ENCODE data around the gene GPR176. TPM values are rescaled to one million over a fixed set of nuclear protein-coding genes. Genes with fewer than 3 reads are reported as not detected.

GPR176 gene, protein sequence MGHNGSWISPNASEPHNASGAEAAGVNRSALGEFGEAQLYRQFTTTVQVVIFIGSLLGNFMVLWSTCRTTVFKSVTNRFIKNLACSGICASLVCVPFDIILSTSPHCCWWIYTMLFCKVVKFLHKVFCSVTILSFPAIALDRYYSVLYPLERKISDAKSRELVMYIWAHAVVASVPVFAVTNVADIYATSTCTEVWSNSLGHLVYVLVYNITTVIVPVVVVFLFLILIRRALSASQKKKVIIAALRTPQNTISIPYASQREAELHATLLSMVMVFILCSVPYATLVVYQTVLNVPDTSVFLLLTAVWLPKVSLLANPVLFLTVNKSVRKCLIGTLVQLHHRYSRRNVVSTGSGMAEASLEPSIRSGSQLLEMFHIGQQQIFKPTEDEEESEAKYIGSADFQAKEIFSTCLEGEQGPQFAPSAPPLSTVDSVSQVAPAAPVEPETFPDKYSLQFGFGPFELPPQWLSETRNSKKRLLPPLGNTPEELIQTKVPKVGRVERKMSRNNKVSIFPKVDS
- total RNA-seq (1 to 10 TPM in 2 of 6 donors, under 1 TPM in 4; 0.16 to 6.8 (median 0.60) TPM), polyA plus RNA-seq (1 to 10 TPM; 1.0 to 1.1 TPM)

DNA sequence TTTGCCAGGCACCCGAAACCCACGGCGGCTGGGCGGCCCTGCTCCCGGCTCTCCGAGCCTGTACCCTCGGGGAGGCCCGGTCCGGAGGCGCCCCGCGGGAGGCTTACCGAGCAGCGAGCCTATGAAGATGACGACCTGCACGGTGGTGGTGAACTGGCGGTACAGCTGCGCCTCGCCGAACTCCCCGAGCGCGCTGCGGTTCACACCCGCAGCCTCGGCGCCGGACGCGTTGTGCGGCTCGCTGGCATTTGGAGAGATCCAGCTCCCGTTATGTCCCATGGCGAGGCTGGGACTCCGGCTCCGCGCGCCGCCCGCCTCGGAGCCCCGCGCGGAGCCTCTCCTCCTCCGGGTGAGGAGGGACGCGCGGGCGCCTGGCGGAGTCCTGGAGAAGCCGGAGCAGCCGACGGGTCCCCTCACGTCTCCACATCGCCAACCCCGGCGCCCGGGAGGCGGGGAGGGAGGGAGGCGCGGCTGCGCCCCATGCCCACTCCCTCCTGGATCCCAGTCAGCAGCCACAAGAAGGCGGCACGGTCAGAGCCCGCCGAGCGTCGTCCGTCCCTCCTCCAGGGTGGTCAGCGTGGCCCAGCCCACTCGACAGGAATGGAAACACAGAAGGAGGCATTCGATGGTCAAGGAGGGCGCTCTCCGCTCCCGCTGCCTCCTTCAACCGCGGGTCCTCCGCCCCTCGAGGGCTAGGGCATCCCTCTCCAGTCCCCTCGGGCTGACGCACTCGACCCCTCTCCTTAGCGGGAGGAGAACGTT, at the start of gene GPR176:
TSS of gene GPR176 (minus strand) at position 519 of the 762 bp plus-strand sequence. CDS start at position 279, 240 bp downstream.
- peaks cover 6 to 9% (median 8%) of the 10 kb centered on the region in 3 donors for H3K4me1 ChIP-seq
- H3K9me3 ChIP-seq = no peaks in the 10 kb centered on the region
- FAIRE-seq (no peak), ATAC-seq (peak; percentile 33 to 62 (median 50)), DNase-seq (peak in 5 of 6 donors; percentile 15 to 81 (median 39))
- intact Hi-C loops (cut with DNase I) = no loop called here
- peak within 1 kb of the TSS; percentile 32 to 65 (median 59) for H3K4me3 ChIP-seq
- TF ChIP-seq, protein P1, sequence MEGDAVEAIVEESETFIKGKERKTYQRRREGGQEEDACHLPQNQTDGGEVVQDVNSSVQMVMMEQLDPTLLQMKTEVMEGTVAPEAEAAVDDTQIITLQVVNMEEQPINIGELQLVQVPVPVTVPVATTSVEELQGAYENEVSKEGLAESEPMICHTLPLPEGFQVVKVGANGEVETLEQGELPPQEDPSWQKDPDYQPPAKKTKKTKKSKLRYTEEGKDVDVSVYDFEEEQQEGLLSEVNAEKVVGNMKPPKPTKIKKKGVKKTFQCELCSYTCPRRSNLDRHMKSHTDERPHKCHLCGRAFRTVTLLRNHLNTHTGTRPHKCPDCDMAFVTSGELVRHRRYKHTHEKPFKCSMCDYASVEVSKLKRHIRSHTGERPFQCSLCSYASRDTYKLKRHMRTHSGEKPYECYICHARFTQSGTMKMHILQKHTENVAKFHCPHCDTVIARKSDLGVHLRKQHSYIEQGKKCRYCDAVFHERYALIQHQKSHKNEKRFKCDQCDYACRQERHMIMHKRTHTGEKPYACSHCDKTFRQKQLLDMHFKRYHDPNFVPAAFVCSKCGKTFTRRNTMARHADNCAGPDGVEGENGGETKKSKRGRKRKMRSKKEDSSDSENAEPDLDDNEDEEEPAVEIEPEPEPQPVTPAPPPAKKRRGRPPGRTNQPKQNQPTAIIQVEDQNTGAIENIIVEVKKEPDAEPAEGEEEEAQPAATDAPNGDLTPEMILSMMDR (IDR thresholded peaks at IDR 0.05) = no peak
- 2 to 3% methylated on average over 61 to 84 of the region's 84 CpGs for WGBS, 2 donors
- H3K27me3 ChIP-seq = peaks cover 0 to 6% (median 0%) of the 10 kb centered on the region in 4 donors
- H3K36me3 ChIP-seq = no peaks in the 10 kb centered on the region
- peak within 1 kb of the TSS in 3 of 4 donors; percentile 11 to 59 (median 38) for H3K27ac ChIP-seq

DNA sequence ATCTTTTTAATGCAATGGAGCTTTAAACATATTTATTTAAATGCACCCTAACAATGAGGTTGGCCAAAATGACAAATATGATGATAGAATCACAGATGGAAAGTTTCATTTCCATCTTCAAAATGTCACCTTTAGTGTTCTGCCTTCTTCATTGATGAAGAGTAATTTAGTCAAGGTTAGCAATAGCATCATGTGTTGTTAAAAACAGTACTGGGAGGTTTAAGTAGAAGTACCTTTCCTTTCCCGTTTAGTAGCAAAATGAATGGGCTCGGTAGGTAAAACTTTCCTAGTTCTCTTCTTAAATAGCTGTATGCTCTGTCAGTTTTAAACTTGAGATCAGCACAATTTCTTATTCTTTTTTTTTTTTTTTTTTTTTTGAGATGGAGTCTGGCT, 48.9 kb upstream of the GPR176 start:
- H3K27ac ChIP-seq = no peak overlapping the region
- H3K4me3 ChIP-seq = no peak overlapping the region
- H3K9me3 ChIP-seq = no peaks in the 10 kb centered on the region
- TF ChIP-seq, protein P1 (IDR thresholded peaks at IDR 0.05) = no peak
- intact Hi-C loops (cut with DNase I) = no loop called here
- no peak for FAIRE-seq
- no peak for ATAC-seq
- no peaks in the 10 kb centered on the region for H3K4me1 ChIP-seq
- WGBS, 2 donors = 96 to 97% methylated on average over 2 of the region's 2 CpGs
- peaks cover 0 to 18% (median 0%) of the 10 kb centered on the region in 3 donors for H3K36me3 ChIP-seq
- no peaks in the 10 kb centered on the region for H3K27me3 ChIP-seq
- no peak for DNase-seq

DNA sequence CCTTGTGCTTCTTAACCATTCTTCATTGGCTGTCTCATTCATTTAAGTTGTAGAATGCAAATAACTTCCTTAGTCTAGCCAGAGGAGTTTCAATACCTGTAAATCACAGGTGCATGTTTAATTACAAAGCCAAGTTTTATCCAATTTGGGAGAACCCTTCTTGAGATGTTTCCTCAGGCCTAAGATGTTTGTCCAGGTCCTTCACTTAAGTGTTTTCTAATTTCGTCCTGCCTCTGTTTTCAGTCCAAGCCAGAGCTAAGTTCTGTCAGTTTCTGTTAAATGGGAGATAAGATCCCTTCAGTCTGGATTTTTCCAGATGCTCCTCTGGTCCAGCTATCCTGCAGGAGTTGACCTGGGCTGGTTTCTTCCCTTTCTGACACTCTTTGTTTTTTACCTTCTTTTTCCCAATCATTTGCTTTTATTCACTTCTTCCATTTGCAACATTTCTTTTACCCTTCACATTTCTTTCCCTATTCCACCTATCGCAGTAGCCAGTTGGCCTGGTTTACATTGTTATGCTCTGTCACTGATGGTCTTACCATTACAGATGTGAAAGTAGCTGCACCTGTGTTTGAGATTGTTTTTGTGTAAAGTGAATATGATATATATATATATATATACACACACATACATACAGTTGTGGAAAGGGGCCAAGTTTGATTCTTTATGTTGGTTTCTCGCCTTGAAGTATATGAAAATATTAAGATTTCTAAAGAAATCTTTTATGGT, 48.4 kb upstream of the GPR176 start:
- H3K9me3 ChIP-seq = no peaks in the 10 kb centered on the region
- ATAC-seq = no peak
- H3K4me1 ChIP-seq = no peaks in the 10 kb centered on the region
- no peak overlapping the region for H3K27ac ChIP-seq
- peaks cover 0 to 12% (median 0%) of the 10 kb centered on the region in 3 donors for H3K36me3 ChIP-seq
- intact Hi-C loops (cut with DNase I) = no loop called here
- TF ChIP-seq, protein P1 (IDR thresholded peaks at IDR 0.05) = no peak
- H3K27me3 ChIP-seq = no peaks in the 10 kb centered on the region
- no peak for DNase-seq
- no peak overlapping the region for H3K4me3 ChIP-seq
- FAIRE-seq = no peak
- WGBS, 2 donors = 92 to 96% methylated on average over 3 of the region's 3 CpGs

DNA sequence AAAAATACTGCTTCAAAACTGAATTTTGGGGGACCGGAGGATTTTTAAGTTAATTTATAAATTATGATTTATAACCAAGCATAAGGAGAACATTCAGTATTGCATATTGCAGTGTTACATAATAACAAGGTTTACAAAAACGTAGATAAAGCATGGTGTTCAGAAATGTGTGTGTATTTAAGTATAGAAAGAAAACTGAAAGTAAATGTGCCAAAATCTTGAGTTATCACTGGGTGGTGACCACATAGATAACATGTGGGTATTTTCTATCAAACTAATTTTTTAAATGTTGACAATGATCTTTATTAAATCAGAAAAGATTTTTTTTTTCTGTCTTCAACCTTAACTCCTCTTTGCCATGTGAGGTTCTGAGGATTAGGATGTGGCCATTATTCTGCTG, 46.5 kb upstream of the GPR176 start:
- Histone ChIP-seq H3K27ac (no peak overlapping the region), H3K4me3 (no peak overlapping the region), H3K36me3 (peaks cover 0 to 27% (median 0%) of the 10 kb centered on the region in 3 donors), H3K9me3 (no peaks in the 10 kb centered on the region), H3K4me1 (no peaks in the 10 kb centered on the region), H3K27me3 (no peaks in the 10 kb centered on the region)
- DNase-seq (no peak), ATAC-seq (no peak), FAIRE-seq (peak; percentile 13)
- intact Hi-C loops (cut with DNase I) = no loop called here
- TF ChIP-seq, protein P1 (IDR thresholded peaks at IDR 0.05) = no peak
- WGBS, 2 donors = 62 to 64% methylated on average over 2 of the region's 2 CpGs
